Kidney capillary endothelial cell (primary cell): Measurements from ENCODE around the gene SEPTIN10.
"Not testable (repeated sequence)": the region's sequence is repeated elsewhere in the genome, so short reads cannot be mapped to it uniquely, and the experiment has no call there.

Experiments used
- DNase-seq: peaks from one replicate; pipeline ENCODE4 v3.0.0-alpha.2; 2018; ENCODE audit warnings: low spot score

The SEPTIN10 gene

DNA sequence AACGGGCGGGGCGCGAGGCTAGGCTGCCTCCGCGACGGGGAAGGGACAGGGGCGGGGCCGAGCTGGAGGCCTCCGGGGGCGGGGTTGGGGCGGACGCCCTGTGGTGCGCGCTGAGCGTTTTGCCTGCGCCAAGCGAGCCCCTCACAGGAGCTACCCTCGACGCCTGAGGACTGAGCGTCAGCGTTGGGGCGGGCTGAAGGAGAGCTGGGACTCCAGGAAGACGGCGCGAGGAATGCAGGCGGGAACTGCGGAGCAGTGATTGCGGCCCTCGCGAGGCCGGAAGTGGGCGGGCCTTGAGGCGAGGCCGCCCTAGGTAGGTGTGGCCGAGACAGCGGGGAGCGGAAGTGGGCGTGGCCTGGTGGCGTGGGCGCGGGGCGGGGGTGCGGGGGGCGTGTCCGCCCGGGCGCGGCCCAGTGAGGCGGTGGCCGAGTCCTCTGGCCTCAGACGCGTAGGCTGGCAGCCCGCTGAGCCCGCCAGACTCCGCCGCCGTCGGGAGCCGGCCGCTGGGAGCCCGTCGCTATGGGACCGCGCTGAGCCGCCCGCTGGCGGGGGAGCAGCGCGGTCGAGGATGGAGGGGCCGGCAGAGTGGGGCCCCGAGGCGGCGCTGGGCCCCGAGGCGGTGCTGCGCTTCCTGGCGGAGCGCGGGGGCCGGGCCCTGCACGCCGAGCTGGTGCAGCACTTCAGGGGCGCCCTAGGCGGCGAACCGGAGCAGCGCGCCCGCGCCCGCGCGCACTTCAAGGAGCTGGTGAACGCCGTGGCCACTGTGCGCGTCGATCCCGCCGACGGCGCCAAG is at the start of gene SEPTIN10, which contains the start of gene SOWAHC:
Gene SEPTIN10 (minus strand): TSS at position 45 of the 793 bp plus-strand sequence. CDS start 139 bp downstream, outside the sequence.
Gene SOWAHC (plus strand): TSS at position 443 of the 793 bp plus-strand sequence. CDS start 126 bp downstream, at position 569.
- DNase-seq: peak; percentile 99

DNA sequence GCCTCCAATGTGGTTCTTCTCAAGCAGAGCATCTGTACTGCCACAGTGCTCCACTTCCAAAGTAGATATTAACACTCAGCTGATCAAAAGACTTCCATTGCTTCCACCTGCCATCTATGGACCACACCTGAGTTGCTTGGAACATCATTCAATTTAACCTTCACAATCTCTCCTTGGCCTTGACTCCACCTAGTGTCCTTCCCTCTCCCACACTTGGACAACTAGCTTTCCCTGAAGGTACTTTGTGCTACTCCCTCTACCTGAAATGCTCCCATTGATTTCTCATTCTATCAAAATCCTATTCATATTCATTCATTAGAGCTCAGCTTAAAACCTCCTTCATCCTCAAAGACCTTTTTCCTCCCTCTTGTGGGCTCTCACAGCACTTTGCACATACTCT is 49.1 kb upstream of the SEPTIN10 start:
- no peak for DNase-seq

DNA sequence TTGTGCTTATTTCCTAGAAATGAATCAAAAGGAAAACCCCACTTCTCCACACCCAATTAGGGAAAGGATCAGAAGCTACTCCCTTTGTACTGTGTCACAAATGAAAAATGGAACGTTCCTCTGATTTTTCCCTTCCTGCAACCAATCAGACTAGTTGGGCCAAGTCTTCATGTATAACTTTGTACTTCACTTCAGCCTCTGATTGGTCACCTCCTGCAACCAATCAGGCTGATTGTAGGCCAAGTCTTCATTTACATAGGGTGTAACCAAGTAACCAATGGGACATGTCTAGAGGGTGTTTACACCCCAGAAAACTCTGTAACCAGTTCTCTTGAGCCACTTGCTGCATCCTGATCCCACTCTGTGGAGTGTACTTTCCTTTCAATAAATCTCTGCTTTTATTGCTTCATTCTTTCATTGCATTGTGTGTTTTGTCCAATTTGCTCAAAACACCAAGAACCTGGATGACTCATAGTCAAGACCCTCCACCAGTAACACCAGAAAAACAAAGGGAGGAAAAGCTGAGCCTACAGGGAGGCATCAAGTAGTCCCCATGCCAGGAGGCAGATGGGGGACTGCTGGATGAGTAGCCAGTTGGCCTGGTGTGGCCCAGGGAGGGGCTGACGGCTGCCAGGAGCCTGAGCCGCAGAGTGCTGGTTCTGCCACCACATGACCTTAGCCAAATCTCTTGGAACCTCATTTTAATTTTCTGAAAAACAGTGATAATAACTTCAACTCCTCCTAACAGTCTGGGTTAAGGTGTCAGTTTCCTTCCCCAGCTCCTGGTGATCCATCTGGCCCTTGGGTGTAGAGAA is 46.5 kb upstream of the SEPTIN10 start:
- no peak for DNase-seq

DNA sequence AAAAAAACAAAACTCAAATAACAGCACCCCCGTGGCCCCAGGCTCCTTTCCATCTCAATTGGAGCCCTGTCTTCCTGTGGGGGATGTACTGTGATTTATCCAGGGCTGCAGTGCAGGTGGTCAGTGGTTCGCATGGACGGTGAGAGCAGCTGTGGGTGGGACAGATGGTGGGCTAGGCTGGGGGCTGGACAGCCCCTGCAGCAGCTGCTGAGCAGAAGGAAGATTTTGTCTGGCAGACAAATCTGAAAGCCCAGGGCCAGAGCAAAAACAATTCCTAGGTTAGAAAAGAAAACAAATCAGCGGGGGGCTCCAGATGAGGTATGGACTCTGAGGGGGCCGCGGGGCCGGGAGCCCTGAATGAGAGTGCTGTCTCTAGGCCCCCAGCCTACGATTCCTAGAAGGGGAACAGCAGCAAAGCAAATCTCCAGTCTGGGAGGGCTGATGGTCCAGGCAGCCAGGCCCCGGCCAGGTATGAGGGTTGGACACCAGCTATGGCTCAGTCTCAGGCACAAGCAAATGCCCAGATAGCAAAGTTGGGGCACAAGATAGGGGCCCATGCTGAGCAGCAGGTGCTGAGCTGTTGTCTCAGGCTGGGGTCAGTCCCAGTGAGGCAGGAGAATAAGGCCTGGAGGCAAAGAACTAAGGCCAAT is 45.8 kb upstream of the SEPTIN10 start:
- no peak for DNase-seq

DNA sequence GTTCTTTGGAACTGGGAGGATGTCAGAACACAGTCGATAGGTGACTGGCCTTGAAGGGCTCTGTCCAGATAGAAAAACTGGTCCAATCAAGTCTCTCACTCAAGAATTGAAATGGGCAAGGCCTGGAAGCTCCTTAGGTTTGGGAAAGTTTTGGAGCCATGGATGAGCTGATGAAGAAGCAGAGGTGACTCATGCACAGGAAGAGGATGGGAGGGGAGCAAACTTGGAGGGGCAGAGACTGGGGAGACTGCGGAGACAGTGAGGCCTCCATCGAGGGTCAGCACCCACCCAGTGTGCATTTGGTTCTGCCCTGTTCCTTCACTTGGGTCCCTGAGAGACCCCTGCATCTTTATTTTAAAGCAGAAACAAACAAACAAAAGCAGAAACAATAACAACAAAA is 41.5 kb upstream of the SEPTIN10 start:
- no peak for DNase-seq

DNA sequence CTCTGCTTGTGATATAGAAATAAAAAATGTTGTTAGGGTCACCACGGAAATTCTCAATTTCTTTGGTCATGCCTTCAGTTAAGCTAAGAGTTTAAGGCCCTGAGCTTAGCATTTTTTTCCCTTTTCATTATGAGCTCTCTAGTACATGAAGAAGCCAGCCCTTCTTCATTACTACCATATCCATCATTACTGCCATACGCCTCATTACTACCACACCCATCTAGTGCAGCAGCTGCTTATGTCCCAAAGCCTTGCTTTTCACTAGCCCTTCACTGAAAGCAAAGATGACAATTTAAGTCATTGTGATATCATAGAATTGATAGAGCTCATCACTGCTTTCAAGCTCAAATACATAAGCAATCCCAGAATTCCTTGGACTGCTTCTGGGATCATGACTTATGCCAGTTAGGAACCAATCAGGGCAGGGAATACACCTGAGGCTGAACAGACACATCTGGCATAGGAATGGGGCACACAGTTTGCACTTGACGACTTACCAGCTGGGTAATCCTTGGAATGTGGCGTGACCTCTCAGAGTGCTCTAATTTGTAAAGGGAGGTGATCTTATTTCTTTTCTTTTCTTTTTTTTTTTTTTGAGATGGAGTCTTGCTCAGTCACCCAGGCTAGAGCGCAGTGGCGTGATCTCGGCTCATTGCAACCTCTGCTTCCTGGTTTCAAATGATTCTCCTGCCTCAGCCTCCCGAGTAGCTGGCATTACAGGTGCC is 40.7 kb upstream of the SEPTIN10 start:
- DNase-seq: no peak

DNA sequence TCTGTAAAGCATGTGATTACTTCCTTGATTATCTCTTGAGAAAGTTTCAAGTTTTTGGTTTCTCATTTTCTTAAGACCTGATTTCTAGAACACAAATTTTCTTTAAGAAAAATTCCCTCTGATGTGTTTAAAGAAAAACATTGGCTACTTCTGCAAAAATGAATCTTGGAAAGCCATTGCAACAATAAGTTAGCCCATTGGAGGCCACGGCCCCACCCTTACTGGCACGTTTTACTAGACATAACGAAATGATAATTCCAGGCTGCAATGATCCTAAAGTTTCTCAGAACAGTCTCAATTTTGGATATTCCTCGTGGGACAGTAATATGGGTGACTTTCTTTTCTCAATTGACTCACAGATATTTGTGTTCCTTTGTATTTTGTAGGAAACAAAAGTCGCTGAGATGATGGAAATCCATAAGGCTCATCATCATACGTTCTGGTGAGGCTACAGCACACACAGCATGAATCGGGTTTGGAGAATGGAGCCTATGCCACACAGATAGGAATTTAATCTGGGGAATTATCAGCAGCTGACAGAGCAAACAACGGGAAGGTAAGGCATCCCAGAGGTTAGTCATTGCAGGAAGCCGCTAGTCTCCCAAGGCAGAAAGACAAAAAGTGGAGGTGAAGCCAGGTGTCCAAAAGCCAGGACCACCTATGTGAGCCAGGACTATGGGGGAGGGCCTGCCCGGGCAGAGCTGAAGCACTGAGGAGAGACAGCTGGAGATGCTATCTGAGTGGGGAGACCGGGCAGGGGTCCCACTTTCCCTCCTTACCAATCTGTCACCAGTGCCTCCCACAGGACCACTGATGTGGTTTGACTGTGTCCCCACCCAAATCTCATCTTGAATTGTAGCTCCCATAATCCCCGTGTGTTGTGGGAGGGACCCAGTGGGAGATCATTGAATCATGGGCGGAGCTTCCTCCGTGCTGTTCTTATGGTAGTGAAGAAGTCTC is 36.2 kb upstream of the SEPTIN10 start:
- DNase-seq: no peak

DNA sequence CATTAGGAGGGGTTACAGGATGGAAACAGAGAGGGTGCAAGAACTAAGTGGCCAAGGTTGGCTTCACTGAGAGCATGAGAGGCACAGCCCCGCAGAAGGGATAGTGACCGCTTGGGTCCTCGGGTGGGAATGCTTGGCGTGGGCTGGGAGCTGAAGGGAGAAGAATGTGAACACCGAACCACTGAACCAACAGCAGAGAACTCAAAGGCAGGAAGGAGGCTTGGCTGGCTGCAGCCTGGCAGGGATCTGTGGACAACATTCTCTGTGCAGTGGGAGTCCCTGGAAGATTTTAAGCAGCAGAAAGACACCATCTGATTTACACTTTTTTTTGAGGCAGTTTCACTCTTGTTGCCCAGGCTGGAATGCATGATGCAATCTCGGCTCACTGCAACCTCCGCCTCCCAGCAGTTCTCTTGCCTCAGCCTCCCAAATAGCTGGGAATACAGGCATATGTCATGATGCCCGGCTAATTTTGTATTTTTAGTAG is 34.3 kb upstream of the SEPTIN10 start:
- DNase-seq: no peak

DNA sequence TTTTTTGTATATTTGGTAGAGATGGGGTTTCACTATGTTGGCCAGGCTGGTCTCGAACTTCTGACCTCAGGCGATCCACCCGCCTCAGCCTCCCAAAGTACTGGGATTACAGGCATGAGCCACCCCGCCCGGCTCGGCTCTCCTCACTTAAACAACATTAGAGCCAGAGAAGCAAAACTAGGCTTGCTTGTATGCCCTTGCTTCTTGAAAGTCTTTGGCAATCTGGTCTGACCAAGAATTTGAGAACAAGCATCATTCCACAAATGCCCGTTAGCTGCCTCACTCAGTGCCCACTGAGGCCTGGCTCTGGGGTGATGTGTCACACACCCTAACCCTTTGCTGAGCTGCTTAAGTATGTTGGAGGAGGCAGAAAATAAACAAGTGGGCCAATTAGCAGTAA is 33.9 kb upstream of the SEPTIN10 start:
- DNase-seq: no peak

DNA sequence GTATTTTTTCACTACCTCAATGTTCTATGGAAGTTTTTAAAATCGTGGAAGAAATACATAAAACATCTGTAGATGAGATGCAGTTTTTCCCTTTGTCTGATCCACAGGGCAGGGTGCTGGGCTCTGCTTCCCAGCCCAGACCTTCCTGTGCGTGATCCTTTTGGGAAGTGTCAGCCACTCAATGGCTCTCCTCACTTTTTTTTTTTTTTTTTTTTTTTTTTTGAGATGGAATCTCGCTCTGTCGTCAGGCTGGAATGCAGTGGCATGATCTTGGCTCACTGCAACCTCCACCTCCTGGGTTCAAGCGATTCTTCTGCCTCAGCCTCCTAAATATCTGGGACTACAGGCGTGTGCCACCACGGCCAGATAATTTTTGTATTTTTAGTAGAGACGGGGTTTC is 33.2 kb upstream of the SEPTIN10 start:
- DNase-seq: no peak

DNA sequence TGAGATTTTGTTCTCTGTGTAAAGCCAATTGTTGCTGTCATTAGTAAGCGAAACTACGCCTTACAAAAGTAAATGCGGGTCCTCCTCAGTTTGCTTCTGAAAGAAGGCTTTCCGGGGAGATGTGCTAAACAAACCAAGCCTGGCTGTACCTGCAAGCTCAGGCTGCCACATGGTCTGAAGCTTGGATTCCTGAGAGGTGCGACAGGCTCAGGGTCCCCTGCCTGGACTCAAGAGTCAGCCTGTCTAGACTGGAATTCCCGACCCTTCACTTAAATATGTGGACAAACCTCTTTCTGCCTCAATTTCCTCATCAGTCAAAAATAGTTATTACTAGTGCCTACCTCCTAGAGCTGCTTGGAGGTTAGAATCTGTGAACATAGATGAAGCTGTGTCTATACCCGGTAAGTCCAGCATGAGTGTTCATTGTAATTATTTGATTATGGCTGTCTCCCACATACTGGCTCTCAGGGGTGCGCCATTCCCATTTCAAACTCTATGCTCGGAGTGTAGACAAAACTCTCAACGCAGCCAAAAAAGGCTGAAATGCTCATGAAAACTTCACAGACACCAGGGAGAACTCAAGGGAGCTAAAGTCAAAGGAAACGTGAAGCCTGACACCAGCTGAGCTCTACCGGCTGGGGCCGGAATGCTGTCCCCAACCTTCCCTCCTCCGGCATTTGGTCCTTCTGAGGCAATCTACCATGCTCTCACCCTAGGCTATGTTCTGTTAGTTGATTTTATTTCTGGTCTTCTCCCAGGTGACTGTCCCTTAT is 31.8 kb upstream of the SEPTIN10 start:
- DNase-seq: no peak

DNA sequence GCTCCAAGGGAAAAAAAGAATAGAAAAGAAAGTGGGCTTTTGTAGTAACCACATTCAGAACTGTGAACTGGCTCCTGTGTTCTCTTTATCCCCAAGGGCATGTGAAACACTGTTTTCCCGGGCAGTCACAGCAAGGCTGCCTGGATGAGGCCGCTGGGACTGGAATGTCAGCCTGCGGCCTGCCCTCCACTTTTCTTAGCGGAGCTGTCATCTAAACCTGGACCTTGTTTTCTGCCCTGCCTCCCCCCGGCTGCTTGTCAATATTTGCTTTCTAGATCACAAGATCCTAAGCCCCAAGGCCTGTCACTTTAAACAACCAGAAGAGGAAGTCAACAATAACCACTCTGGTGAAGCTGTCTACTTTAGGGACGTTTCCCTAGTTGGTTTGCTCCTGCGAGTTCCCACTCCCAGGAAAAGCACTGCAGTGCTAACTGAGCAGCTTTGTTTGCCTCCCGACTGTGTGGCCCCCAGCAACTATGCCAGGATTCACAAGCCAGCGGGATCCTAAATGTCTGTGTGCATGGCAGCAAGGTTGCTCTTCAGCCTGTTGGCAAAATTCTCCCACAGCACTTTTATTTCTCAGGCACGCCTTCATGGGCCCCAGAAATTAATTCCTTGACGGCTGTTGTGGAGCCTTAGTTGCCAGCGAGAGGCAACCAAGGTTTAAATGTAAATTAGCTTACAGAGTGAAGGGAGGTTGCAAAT is 31.0 kb upstream of the SEPTIN10 start:
- DNase-seq: no peak

DNA sequence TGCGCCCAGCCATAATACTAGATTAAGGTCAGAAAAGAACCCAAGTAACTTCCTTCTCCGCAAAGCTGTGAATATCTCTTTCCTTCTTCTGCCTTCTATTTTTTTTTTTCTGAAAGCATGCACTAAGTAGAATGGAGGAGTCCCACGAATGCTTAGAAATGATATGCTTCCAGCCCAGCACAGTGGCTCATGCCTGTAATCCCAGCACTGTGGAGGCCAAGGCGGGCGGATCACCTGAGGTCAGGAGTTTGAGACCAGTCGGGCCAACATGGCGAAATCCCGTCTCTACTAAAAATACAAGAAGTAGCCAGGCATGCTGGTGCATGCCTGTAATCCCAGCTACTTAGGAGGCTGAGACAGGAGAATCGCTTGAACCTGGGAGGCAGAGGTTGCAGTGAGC is 26.2 kb upstream of the SEPTIN10 start:
- not testable (repeated sequence) for DNase-seq

DNA sequence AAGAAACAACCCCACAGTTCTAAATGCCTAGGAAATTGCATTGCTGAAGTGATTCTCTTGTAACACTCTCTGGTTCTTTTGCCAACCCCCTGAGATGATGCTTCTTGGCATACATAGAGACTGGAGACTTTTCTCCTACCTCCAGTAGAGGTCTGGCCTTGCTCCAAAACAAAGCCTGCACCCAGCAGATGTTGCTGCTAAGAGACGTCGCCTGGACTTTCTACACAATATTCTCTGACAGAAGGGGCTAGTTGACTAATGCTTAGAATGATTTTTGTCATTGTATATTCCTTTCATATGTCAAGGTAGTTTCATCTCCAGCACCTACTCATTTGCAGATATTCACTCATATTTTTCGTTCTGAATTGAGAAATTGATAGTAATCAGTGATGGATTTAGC is 25.0 kb upstream of the SEPTIN10 start:
- no peak for DNase-seq

DNA sequence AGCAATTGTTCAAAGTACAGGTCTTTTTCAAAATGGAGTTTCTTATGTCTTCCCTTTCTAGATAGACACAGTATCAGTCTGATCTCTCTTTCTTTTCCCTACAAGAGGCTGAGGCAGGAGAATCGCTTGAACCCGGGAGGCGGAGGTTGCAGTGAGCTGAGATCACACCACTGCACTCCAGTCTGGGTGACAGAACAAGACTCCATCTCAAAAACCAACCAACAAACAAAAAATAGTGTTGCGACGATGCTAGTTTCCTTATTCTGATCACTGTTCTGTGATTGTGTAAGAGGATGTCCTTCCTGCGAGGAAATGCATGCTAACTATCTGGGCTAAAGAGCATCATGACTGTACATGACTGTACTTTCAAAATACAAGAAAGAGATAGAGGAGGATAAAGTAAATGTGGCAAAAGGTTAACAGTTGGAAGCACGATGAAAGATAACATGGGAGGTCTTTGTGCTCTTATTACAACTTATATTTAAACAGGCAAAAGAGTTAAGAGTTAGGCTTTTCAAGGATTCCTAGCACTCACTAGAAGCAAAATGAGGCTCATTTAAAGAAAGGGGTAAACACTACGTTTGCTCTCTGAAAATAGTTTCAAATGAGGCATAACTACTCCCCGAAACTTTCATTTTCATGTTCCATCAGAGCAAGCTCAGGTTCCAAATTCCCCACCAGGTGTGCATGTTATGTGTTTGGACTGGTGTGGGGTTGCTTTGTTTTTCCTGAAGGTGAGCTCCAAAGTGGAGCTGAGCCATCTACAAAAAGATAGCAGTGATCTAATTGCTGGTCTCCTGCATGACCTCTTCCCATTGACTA is 24.2 kb upstream of the SEPTIN10 start:
- DNase-seq: peak; percentile 49

DNA sequence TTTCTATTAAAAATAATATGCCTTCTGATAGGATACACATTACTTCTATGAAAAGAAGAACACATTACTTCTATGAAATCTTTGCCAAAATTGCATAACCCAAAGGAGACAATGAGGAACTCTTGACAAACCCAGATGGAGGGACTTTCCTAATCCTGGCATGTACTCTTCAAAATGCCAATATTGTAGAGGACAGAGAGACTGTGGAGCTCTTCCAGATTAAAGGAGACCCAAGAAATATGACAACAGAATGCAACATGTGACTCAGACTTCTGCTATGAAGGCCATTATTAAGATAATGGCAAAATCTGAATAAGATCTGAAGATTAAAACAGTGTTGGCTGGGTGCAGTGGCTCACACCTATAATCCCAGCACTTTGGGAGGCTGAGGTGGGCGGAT is 22.6 kb upstream of the SEPTIN10 start:
- DNase-seq: no peak

DNA sequence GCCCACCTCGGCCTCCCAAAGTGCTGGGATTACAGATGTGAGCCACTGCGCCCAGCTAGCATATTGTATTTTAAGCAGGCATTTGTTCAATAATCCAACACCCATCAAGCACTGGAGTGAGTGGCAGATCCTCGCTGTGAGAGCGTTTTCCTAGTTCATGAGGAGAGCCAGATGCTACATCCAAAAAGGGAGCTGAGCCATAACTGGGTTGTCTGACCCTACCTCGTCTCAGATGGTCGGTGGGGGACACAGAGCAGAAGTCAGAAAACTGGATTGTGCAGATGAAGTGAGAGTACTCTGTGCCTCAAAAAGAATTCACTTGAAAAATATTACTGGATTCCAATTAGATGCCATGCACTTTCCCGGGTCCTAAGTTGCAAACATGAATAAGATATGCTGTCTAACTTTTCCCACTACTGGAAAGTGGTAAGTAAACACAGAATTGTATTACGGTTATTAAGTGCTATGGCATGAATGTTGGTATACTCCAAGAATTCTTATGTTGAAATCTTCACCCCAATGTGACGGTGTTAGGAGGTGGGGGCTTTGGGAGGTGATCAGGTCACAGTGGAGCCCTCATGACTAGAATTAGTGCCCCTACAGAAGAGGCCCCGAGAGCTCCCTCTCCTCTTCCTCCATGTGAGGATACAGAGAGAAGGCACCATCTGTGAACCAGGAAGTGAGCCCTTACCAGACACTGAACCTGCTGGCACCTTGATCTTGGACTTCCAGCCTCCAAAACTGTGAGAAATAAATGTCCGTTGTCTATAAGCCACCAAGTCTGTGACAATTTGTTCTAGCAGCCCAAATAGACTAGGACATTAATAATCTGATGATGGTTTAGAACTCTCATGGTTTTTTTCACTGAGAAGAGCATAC is 21.9 kb upstream of the SEPTIN10 start:
- no peak for DNase-seq
